GM12891 (cell line): ENCODE data around the gene RHBDD1.

Source experiments
- POLR2A ChIP-seq: IDR thresholded peaks from 2 replicates; pipeline ENCODE4 v1.6.1; 2011; ENCODE audit warnings: low read depth, low read length, control low read depth
- POLR2AphosphoS5 ChIP-seq: IDR thresholded peaks from 2 replicates; pipeline ENCODE4 v1.6.1; 2011; ENCODE audit warnings: low read depth, low read length, control low read depth

DNA sequence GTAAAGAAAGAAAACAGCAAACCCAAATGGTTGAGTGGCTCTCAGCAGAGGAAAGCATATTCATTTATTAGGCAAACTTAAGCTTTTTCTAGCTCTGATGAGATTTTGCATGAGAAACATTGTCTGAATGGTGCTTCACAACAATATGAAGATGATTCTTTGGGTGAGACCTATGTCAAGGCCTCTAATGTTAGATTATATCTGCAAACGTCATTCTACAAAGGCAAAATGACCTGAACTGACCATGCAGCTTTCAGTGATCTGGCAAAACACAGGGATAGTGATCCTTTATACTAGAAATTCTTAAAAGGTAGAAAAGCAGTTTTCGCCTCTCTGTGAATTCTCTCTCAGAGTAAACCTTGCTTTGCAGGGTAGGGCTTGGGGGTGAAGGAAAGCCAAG is 11.7 kb downstream of the RHBDD1 start:
- TF ChIP-seq POLR2AphosphoS5, result no peak
- TF ChIP-seq POLR2A, result no peak
